ENCODE results near the gene DNM3.

DNA sequence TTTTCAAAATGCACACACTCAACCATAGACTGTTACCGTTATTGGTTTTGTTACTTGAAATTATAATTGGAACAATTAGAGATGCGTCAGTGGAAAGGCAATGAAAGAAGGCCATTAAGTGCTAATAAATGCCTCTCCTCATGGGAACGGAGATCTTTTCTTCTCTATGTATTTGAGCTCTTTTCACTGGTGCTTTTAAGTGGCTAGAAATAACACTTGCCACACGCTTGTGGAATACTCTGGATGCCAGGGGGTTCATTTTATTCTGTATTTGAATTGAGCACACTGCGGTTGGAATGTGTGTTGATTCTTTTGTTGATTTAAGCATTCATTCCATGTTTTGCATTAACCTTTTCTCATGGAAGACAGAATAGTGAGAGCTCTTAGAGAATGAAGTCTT is 68.4 kb downstream of the DNM3 start:
- TF ChIP-seq POLR2A (IDR thresholded peaks at IDR 0.05): no peak
- TF ChIP-seq, protein P1, sequence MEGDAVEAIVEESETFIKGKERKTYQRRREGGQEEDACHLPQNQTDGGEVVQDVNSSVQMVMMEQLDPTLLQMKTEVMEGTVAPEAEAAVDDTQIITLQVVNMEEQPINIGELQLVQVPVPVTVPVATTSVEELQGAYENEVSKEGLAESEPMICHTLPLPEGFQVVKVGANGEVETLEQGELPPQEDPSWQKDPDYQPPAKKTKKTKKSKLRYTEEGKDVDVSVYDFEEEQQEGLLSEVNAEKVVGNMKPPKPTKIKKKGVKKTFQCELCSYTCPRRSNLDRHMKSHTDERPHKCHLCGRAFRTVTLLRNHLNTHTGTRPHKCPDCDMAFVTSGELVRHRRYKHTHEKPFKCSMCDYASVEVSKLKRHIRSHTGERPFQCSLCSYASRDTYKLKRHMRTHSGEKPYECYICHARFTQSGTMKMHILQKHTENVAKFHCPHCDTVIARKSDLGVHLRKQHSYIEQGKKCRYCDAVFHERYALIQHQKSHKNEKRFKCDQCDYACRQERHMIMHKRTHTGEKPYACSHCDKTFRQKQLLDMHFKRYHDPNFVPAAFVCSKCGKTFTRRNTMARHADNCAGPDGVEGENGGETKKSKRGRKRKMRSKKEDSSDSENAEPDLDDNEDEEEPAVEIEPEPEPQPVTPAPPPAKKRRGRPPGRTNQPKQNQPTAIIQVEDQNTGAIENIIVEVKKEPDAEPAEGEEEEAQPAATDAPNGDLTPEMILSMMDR (IDR thresholded peaks at IDR 0.05): no peak
